ENCODE results near the gene EIF3F.
A peak's percentile ranks its signal among the peaks of the same experiment; 100 is the strongest.

EIF3F gene

GRCh38 chr11:8023831-8024555 lies 36.9 kb downstream of the EIF3F start:
- DNase-seq = no peak

GRCh38 chr11:8025123-8025522 lies 38.0 kb downstream of the EIF3F start:
- DNase-seq = no peak

DNA sequence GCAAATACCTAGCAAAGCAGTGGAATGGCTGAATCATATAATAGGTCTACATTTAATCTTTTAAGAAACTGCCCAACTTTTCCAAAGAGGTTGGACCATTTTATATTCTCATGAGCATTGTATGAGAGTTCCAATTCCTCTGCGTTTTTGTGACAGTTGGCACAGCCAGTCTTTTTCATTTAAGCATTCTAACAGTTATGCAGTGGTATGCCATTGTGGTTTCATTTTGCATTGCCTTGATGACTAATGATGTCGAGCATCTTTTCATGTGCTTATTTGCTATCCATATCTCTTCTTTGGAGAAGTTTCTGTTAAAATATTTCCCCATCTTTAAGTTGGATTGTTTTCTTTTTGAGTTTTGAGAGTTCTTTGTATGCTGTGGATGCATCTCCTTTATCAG lies 38.7 kb downstream of the EIF3F start:
- no peak for DNase-seq

DNA sequence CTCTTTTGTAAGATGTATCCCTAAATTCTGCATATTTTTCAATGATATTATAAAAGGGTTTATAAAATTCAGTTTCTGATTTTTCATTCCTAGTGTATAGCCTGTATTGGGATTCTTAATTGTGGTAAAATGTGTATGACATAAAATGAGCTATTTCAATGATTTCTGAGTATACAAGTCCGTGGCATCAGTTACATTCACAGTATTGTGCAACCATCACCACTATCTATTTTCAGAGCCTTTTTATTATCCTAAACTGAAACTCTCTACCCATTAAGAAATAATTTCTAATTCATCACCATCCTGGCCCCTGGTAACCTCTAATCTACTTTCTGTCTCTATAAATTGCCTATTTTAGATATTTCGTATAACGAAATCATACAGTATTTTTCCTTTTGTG lies 39.8 kb downstream of the EIF3F start:
- no peak for DNase-seq

DNA sequence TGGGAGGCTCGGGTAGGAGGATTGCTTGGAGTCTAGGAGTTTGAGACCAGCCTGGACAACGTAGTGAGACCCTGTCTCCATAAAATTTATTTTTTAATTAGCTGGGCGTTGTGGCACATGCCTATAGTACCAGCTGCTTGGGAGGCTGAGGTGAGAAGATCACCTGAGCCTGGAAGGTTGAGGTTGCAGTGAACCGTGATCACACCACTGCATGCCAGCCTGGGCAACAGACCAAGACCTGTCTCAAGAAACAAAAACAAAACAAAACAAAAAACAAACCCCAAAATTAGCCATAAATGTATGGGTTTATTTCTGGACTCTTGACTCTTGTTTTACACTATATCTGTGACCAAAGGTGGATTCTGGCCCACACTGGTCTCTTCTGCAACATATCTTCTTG lies 41.6 kb downstream of the EIF3F start:
- DNase-seq = no peak

DNA sequence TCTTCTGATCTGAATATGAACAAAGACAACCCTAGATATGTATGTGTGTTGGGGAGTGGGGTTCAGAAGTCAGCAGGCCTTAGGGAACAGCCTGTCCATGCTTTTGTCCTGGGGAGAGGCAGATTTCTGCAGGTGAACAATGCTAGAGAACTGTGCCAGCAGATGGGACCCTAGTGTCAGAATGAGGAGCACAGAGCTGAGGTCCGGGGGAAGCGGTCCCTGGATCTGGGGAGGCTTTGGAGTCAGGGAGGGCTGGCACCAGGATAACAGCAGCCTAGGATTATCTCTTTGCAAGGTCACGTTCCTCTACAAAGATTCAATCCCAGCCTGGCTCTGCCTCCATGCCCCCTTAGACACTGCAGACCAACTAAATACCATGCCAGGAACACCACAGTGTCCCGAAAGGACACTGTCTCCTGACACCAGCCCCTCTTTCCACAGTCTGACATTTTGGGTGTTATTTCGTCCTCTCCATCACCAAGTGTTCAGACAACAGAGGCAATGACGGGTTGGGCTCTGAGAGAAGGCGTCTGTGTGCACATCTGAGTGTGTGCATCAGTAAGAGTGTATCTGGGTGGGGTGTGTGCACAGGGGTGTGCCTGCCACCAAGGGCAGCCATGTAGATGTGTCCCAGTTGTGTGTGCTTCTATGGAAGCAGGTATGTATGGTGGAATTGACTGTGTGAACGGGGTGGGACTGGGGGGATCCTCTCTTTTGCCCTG lies 43.5 kb downstream of the EIF3F start:
- no peak for DNase-seq

DNA sequence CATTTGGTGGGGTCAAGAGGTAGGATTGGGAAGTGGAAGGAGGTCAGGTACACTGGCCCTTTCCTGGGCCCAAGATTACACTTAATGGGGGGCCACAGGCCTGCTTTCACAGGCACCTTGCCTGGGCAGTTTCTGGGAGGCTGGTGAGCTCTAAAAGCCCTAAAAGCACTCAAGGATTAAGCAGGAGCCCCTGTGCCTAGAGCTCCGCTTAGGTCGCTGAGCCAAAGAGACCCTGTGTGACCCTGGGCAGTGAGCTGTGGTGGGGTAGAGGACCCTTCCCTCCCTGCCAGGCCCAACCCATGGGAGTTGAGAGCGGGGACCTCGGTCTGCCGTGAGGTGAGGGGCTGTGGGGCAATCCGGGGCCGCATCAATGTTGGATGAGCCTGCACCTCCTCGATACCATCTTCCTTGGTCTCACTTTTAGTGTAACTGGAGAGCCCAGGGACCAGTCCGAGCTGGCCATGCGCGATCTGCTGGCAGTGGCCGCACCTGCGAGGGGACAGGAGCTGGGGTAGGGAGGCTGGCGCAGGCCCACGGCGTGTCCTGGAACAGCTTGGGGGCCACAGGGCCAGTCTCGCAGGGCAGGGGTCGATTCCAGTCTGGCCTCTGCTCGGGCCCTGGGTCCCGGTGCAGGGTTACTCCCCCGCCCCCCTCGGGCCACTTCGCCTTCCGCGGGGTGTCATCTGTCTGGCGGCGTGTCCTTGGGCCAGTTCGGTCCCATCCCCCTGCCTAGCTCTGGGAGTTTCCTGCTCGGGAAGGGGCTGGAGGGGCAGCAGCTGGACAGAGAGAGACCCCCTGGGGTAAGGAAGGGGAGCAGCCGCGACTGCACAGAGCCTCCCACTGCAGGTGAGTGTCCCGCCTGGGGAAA lies 44.3 kb downstream of the EIF3F start:
- DNase-seq = no peak

DNA sequence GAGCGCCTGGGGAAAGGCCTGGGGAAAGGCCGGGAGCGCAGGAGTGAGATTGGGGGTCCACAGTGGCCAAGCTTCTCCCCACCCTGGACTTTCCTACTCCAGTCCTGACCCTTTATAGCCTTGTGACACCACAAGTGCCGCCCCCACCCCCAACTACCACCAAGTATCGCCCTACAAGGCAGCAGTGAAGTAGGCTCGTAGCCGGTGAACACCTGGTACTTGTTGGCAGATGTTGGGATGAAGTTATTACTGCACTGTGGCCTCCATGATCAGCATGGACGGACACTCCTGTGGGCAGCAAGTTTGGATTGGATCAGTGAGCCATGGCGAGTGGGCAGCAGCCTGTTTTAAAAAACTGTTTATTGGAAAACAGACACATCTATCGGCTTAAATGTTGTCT lies 45.0 kb downstream of the EIF3F start:
- DNase-seq = no peak

DNA sequence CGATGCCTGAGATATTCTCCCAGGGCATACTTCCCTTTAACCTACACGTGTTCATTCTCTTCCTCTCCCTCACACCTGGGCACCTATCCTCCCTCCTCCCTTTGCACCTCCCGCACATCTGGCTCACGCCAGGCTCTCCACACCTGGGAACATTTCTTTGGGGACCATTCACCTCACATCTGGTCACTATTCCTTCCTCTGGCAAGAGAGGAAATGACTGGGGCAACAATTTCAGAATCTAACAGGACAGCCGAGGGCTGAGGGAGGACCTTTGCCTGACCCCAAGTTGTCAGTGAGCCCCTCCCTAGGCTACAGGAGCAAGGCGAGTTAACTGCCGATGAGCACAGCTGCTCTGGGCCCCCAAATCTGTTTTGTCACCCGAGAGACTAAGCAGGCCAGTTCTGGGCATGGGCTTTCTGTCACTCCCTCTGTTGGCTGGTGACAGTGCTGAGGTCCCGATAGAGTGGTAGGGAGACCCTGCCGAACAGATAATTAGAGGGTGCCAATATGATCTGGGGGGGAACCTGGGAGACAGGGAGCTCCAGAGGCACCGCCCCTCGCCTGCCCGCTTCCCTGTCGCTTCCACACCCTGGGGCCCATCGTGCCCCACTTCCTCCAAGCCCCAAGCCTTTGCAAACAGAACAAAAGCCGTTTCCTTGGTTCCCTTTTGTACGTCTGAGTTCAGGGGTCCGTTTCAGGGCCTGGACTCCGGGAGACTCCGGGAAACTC lies 45.6 kb downstream of the EIF3F start:
- DNase-seq = no peak

- peak; percentile 29 for DNase-seq
Measured at GRCh38 chr11:8033305-8034105, 46.4 kb downstream of the EIF3F start.

DNA sequence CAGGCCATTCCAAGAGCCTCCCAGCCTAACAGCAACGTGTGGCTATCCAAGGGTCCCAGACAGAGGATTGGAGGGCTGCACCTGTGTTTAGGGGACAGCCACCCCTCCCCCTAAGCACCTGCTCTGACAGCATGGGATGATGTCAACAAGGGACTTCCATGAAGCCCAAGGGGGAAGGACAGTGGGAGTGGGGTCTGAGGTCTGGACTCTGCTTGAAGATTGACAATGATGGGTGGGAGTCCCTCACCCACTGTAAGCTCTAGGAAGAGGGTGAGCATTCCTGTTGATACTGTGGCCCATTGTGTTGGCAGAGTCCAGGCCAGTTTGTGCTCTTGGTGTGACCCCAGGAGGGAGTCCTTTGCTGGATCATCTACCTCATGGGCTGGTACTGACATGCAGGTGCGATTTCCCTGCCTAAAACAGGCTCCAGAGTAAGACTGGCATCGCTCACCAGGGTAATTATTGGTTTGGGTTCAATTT lies 47.0 kb downstream of the EIF3F start:
- no peak for DNase-seq

- no peak for DNase-seq
Measured at GRCh38 chr11:8034604-8035190, 47.6 kb downstream of the EIF3F start.

DNA sequence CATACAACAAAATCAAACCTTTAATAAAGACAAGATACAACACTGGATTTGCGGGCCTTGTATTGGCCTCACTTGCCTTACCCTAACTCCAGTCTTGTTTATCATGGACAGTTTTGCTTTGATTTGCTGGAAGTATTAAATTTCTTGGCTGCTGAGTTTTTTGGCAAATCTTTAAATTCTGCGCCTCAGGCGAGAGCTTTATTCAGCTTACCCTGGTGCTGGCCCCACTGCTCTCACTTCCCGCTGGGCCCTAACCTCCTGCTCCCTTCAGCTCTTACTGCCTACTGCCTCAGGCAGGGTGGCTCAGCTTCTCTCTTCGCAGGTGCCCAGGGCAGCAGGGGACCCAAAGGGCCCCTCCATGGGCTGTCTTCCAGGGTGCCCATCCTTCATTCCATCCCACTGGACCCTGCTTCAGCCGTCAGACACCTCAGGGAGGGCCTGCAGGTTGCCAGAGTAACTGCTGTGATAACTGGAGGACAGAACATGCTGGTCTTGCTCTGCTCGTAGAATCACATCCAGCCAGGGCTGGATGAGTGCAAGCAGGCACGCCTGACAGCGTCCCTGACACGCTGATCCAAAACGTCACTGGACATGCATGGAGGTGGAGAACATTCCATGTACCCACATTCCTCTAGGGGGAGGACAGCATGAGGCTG lies 48.2 kb downstream of the EIF3F start:
- no peak for DNase-seq

DNA sequence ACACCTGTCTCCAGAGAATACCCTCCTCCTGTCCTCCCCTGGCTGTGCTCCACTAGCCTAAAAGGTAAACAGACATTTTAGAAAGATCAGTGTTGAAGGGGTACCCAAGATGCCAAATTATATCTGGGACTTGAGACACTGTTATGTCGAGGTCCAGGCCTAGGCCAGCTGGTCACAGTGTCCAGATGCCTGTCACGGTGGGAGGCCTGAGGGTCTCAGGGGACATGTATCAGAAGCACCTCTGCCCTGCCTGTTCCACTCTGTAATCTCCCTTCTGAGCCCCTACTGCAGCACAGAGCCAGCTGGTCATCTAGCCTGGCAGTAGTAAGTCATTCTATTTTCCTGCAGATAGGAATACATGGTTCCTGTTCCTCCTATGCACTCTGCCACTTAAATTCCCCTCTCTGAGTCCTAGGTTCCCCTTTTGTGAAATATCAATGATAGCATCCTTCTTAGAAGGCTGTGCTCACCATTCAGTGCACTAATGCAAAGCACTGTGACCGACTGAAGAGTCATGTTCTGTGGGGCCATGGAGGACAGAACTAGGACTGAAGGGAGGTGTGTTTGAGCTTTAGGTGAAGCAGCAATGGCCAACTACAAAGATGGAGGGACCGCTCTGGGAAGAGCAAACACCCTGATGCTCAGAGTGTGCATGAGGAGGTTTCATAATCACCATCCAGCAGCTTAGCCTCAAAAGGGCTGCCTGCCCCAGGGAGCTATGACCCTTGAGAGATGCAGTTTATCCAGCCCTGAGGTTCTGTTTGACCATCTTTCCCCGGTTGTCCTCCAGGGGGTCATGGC lies 49.1 kb downstream of the EIF3F start:
- no peak for DNase-seq

DNA sequence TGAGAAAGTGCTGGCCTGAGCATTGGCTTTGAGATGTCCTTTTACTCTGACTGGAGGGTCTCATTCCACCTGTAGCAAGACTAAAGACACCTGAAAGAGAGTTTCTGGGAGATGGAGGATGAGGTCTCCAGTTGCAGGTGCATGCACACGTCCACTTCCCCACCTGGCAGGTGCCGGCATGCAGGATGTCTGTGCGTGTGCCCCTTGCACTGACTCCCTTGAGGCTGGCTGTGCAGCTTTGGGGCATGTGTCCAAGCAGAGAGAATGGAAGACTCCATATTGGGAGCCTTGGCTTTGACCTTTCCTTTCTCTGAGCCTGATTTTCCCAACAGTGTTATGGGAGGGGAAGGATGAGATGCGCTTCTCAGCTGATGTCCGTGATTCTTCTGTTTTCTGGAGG lies 49.8 kb downstream of the EIF3F start:
- no peak for DNase-seq

- DNase-seq = no peak
Measured at GRCh38 chr11:8038393-8038792, 51.3 kb downstream of the EIF3F start.

GRCh38 chr11:8038811-8039529 lies 51.8 kb downstream of the EIF3F start:
- DNase-seq = no peak

DNA sequence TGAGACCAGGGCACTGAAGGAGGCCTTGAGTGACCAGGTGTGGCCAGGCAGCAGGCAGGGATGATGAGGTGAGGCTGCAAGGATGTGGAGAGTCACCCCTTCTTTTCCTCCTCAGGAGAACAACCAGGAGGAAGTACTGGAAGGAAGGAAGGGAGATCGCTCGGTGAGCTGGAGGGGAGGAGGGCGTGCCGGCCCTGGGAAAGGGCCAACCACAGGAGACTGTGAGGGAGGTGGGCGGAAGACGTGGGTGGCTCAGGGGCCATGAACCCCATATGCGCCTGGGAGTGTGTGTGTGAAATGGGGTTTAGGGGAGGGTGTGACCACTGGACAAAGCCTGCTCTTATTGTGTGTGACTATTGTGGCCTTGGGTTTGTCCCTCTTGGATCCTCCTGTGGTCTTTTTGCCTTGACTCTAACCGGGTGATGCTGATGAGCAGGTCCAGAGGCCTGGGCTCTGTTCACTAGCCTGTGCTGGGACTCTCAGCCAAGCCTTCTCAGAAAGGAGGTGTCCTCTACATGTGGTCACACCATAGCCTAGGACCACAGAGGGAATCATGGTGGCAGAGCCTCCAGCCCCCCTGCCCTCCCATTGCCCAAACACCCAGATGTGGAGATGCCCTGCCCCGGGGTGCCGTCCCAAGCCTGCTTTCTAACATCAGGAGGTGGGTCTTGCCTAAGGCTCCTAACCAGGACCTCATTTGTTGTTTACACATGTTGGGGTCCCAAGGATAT lies 52.6 kb downstream of the EIF3F start:
- no peak for DNase-seq
